HepG2 (cell line): ENCODE measurements around the gene TELO2. TPM values are rescaled to one million over a fixed set of nuclear protein-coding genes. Genes with fewer than 3 reads are reported as not detected.

Source experiments
- ARID2 ChIP-seq: sonication (generic); formaldehyde crosslinking; IDR thresholded peaks from 2 replicates; pipeline ENCODE4 v1.8.1; 2022; ENCODE audit warnings: mild to moderate bottlenecking, missing genetic modification reagents, borderline replicate concordance
- ETV6 ChIP-seq: sonication (generic); formaldehyde crosslinking; conservative IDR thresholded peaks from 2 replicates; pipeline ENCODE4 v1.4.0; 2020; ENCODE audit warnings: missing genetic modification reagents
- FOSL1 ChIP-seq: sonication (generic); formaldehyde crosslinking; IDR thresholded peaks from 2 replicates; pipeline ENCODE4 v1.9.0; 2021; ENCODE audit warnings: missing genetic modification reagents, borderline replicate concordance
- HDAC6 ChIP-seq: fragments of 200-600 bp; sonication (generic); IDR thresholded peaks from 2 replicates; pipeline ENCODE4 v1.7.0; 2017; ENCODE audit warnings: mild to moderate bottlenecking, antibody characterized with exemption, low read length, low read depth
- HNF4G ChIP-seq, 2 experiments: sonication (generic) in 1 of 2; formaldehyde crosslinking in 1 of 2; IDR thresholded peaks; 2 replicates each; pipeline versions ENCODE4 v1.4.0 to v1.6.1; 2011 to 2020; ENCODE audit warnings: borderline replicate concordance in 2 of 2, low read depth in 2 of 2, mild to moderate bottlenecking in 2 of 2, low read length in 1 of 2, missing genetic modification reagents in 1 of 2, moderate library complexity in 1 of 2
- IRF2 ChIP-seq: IDR thresholded peaks from 2 replicates; pipeline ENCODE4 v1.6.1; 2018; ENCODE audit warnings: missing genetic modification reagents, missing compliant biosample characterization
- KLF16 ChIP-seq, 2 experiments: sonication (generic) in 1 of 2; formaldehyde crosslinking in 1 of 2; IDR thresholded peaks; 2 replicates each; pipeline versions ENCODE4 v1.6.1 to v1.8.0; 2016 to 2023; ENCODE audit warnings: missing genetic modification reagents in 2 of 2, missing compliant biosample characterization in 1 of 2
- MYPOP ChIP-seq: sonication (generic); formaldehyde crosslinking; IDR thresholded peaks from 2 replicates; pipeline ENCODE4 v1.8.1; 2023; ENCODE audit warnings: mild to moderate bottlenecking, moderate library complexity, missing genetic modification reagents
- NR2C2 ChIP-seq: sonication (generic); formaldehyde crosslinking; IDR thresholded peaks from 2 replicates; pipeline ENCODE4 v1.4.0; 2020; ENCODE audit warnings: missing genetic modification reagents, mild to moderate bottlenecking, moderate library complexity, borderline replicate concordance
- POGK ChIP-seq: sonication (generic); formaldehyde crosslinking; conservative IDR thresholded peaks from 2 replicates; pipeline ENCODE4 v1.8.0; 2022; ENCODE audit warnings: mild to moderate bottlenecking, moderate library complexity, missing genetic modification reagents
- PRDM15 ChIP-seq: sonication (generic); formaldehyde crosslinking; IDR thresholded peaks from 2 replicates; pipeline ENCODE4 v1.4.0; 2020; ENCODE audit warnings: missing genetic modification reagents
- SMAD9 ChIP-seq: sonication (generic); formaldehyde crosslinking; IDR thresholded peaks from 2 replicates; pipeline ENCODE4 v1.5.1; 2020; ENCODE audit warnings: mild to moderate bottlenecking, missing genetic modification reagents
- SMYD3 ChIP-seq: sonication (generic); formaldehyde crosslinking; IDR thresholded peaks from 2 replicates; pipeline ENCODE4 v1.8.1; 2023; ENCODE audit warnings: mild to moderate bottlenecking, missing genetic modification reagents
- THAP9 ChIP-seq: sonication (generic); formaldehyde crosslinking; IDR thresholded peaks from 2 replicates; pipeline ENCODE4; 2020; ENCODE audit warnings: missing genetic modification reagents, mild to moderate bottlenecking, borderline replicate concordance
- ZKSCAN5 ChIP-seq: sonication (generic); formaldehyde crosslinking; IDR thresholded peaks from 2 replicates; pipeline ENCODE4 v1.5.1; 2020; ENCODE audit warnings: mild to moderate bottlenecking, missing genetic modification reagents
- ZNF3 ChIP-seq: IDR thresholded peaks from 2 replicates; pipeline ENCODE4 v1.7.0; 2017; ENCODE audit warnings: inconsistent platforms
- ZNF335 ChIP-seq: sonication (generic); formaldehyde crosslinking; IDR thresholded peaks from 2 replicates; pipeline ENCODE4 v1.4.0; 2020; ENCODE audit warnings: missing genetic modification reagents
- ZNF660 ChIP-seq: sonication (generic); formaldehyde crosslinking; IDR thresholded peaks from 2 replicates; pipeline ENCODE4 v1.5.1; 2020; ENCODE audit warnings: mild to moderate bottlenecking, low read depth, missing genetic modification reagents, borderline replicate concordance
- polyA plus RNA-seq, 8 experiments: library from polyadenylated mRNA; depleted of rRNA in 3 of 8; stranded (reverse) in 7 of 8; unstranded in 1 of 8; fragments of >200 nt; fragmentation: Illumina TruSeq in 4 of 8; extraction: Trizol in 4 of 8; gene quantifications; 2 replicates each; pipeline versions ENCODE4 v1.2.1 to v1.2.3, GENCODE V29; 2011 to 2016; ENCODE audit warnings: low read depth in 4 of 8, missing spikeins in 1 of 8, mixed read lengths in 1 of 8; ENCODE audit not compliant: insufficient read depth in 1 of 8
- total RNA-seq, 5 experiments: library from RNA; depleted of rRNA; stranded (reverse); fragments of >200 nt; fragmentation: Illumina TruSeq; extraction: Trizol; gene quantifications; 2 replicates each; pipeline ENCODE4 v1.2.3, GENCODE V29; 2016; ENCODE audit warnings: low read depth in 1 of 5

The TELO2 gene
- total and polyA plus RNA-seq, 2 of the 13 experiments (the other 11 are each of a cell fraction or from before 2014, with no cell fraction given), result 10.1 to 17.9 TPM

GRCh38 chr16:1474796-1475551 lies 18.2 kb upstream of the TELO2 start, which contains the start of gene CLCN7 (continued):
- TF ChIP-seq ZNF660 (CRISPR knock-in tag) (no peak), THAP9 (no peak), ZNF335 (CRISPR knock-in tag) (peak; percentile 69), ETV6 (CRISPR knock-in tag) (peak; percentile 90; the same call in 1 of the 2 replicates), PRDM15 (0 out of 2 replicates have a peak, but pooled peaks have one; percentile 51), MYPOP (CRISPR knock-in tag) (peak; percentile 51; the same call in 1 of the 2 replicates), SMAD9 (CRISPR knock-in tag) (no peak), ZNF3 (CRISPR knock-in tag) (no peak), HDAC6 (no peak), IRF2 (CRISPR knock-in tag) (peak; percentile 85; the same call in 1 of the 2 replicates), POGK (CRISPR knock-in tag) (peak; percentile 87), ZKSCAN5 (no peak), SMYD3 (no peak), ARID2 (no peak), NR2C2 (peak; percentile 83), FOSL1 (CRISPR knock-in tag) (no peak), KLF16 (CRISPR knock-in tag; IDR thresholded peaks at IDR 0.05) (peak in 1 of 2 experiments; percentile 88; a peak in 2 of 4 replicates), HNF4G (IDR thresholded peaks at IDR 0.05; ENCODE audit: borderline replicate concordance, low read depth, low read length) (peak; percentile 39; the same call in 1 of the 2 replicates), HNF4G (CRISPR knock-in tag; IDR thresholded peaks at IDR 0.05; ENCODE audit: borderline replicate concordance, low read depth) (peak; percentile 48; the same call in 1 of the 2 replicates)
